Mesodermal cell (in vitro differentiated cells): ENCODE measurements around the gene DENND11.
"Not testable (repeated sequence)": the region's sequence is repeated elsewhere in the genome, so short reads cannot be mapped to it uniquely, and the experiment has no call there.

Experiments used
- H3K27ac ChIP-seq: 2 replicates; pipeline ENCODE4 v1.7.0; 2013; ENCODE audit warnings: mild to moderate bottlenecking, low read depth, low read length, moderate library complexity; ENCODE audit not compliant: severe bottlenecking
- H3K36me3 ChIP-seq: 2 replicates; pipeline ENCODE4 v1.7.1; 2013; ENCODE audit warnings: mild to moderate bottlenecking, low read length, moderate library complexity; ENCODE audit not compliant: control insufficient read depth, insufficient read depth
- H3K4me1 ChIP-seq: one replicate; pipeline ENCODE4 v1.7.1; 2013; ENCODE audit warnings: mild to moderate bottlenecking, low read length; ENCODE audit not compliant: insufficient read depth, control insufficient read depth, poor library complexity, severe bottlenecking
- H3K4me3 ChIP-seq: 2 replicates; pipeline ENCODE4 v1.7.0; 2013; ENCODE audit warnings: low read length, control low read depth, mild to moderate bottlenecking; ENCODE audit not compliant: insufficient read depth, poor library complexity, severe bottlenecking; ENCODE audit errors: extremely low read depth
- H3K9me3 ChIP-seq: 2 replicates; pipeline ENCODE4 v1.7.1; 2013; ENCODE audit warnings: mild to moderate bottlenecking, low read length, moderate library complexity; ENCODE audit not compliant: control insufficient read depth
- WGBS, 2 experiments: methylation state at CpG; one replicate each; pipeline ENCODE4 v1.1.5; 2013; ENCODE audit warnings: missing lambda C conversion rate in 2 of 2; ENCODE audit not compliant: insufficient coverage in 2 of 2; 5-methylcytosine and 5-hydroxymethylcytosine counted together

Gene DENND11

DNA sequence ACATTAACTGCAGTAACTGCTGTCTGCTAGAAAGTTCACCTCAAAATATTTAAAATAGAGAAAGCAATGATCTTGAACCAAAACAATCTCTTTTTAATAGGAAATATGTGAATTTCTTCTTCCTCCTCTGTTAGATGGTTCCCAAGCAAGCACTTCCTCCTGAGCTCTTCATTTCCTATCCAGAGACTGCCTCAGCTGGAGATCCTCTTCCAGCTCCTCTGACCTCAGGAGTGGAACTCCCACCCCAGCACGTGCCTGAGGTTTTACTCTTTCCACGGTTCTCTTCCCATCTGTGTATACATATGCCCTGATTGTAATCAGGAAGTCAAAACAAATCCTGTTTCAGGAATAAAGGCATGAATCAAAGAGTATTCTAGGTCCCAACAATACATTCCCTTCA lies 5.6 kb downstream of the DENND11 start:
- 80% methylated on average over 1 of the region's 2 CpGs; no CpG with 5 or more reads in 1 of the 2 experiments for WGBS, 2 experiments
- no peak overlapping the region for H3K27ac ChIP-seq

GRCh38 chr7:141695803-141696289 lies 6.1 kb downstream of the DENND11 start:
- no peaks in the 10 kb centered on the region for H3K9me3 ChIP-seq
- 94 to 100% methylated on average over 5 to 6 of the region's 6 CpGs for WGBS, 2 experiments

More for the DNA sequence above, 5.6 kb downstream of the DENND11 start:
- H3K4me1 ChIP-seq, result peaks cover 8% of the 10 kb centered on the region
- no peaks in the 10 kb centered on the region for H3K9me3 ChIP-seq
- no peak overlapping the region for H3K4me3 ChIP-seq
- no peaks in the 10 kb centered on the region for H3K36me3 ChIP-seq

DNA sequence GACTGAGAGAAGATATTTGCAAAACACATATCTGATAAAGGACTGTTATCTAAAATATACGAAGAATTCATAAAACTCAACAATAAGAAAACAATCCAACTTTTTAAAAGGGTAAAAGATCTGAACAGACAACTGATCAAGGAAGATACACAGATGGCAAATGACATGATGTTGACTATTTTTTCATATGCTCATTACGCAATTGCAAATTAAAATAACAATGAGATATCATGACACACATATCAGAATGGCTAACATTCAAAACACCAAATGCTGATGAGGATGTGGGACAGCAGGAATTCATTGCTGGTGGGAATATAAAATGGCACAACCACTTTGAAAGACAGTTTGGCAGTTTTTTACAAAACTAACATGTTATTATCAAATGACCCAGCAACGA lies 8.9 kb downstream of the DENND11 start:
- H3K9me3 ChIP-seq, result no peaks in the 10 kb centered on the region
- WGBS, 2 experiments, result 100% methylated on average over 1 of the region's 3 CpGs; no CpG with 5 or more reads in 1 of the 2 experiments
- H3K4me1 ChIP-seq, result no peaks in the 10 kb centered on the region
- no peak overlapping the region for H3K4me3 ChIP-seq
- no peaks in the 10 kb centered on the region for H3K36me3 ChIP-seq
- H3K27ac ChIP-seq, result no peak overlapping the region

More at GRCh38 chr7:141695803-141696289, 6.1 kb downstream of the DENND11 start:
- Histone ChIP-seq H3K4me3 (no peak overlapping the region), H3K4me1 (peaks cover 6% of the 10 kb centered on the region), H3K27ac (no peak overlapping the region), H3K36me3 (no peaks in the 10 kb centered on the region)

DNA sequence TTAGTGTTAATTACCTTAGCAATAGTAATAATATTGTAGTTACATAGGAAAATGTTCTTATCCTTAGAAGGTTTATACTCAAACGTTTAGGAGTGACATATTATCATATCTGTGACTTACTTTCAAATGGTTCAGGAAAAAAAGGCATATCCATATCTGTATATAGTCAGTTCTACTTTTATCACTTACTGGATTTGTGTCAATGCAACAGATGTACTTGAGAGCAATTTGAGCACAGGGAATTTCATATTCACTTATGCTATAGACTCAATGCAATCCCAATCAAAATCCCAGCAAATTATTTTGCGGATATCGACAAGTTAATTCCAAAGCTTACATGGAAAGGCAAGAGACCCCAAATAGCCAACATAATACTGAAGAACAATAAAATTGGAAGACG lies 10.0 kb downstream of the DENND11 start:
- Histone ChIP-seq H3K4me1 (no peaks in the 10 kb centered on the region), H3K4me3 (no peak overlapping the region), H3K9me3 (no peaks in the 10 kb centered on the region), H3K36me3 (no peaks in the 10 kb centered on the region), H3K27ac (no peak overlapping the region)
- no CpG with 5 or more reads among the region's 4 CpGs for WGBS, 2 experiments

DNA sequence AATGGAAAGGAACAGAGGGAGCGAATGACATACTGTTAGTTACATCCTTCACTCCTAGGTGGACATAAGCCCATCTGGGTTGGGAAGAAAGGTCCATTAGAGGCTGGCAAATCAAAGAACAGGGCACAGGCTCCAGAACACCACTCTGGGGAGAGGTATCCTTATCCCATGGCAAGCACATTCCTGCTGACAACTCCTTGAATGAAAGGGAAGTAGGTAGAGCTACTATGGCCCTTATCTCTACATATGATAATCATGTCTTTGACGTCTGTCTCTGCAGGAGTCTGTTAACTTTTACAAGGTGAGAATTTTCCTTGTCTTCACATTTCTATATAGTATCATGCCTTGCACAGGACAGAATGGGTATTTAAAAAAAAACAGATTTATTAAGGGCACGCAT lies 10.4 kb downstream of the DENND11 start:
- Histone ChIP-seq H3K36me3 (no peaks in the 10 kb centered on the region), H3K27ac (no peak overlapping the region), H3K4me3 (no peak overlapping the region), H3K4me1 (no peaks in the 10 kb centered on the region), H3K9me3 (no peaks in the 10 kb centered on the region)
- WGBS, 2 experiments, result no CpG with 5 or more reads among the region's 3 CpGs

DNA sequence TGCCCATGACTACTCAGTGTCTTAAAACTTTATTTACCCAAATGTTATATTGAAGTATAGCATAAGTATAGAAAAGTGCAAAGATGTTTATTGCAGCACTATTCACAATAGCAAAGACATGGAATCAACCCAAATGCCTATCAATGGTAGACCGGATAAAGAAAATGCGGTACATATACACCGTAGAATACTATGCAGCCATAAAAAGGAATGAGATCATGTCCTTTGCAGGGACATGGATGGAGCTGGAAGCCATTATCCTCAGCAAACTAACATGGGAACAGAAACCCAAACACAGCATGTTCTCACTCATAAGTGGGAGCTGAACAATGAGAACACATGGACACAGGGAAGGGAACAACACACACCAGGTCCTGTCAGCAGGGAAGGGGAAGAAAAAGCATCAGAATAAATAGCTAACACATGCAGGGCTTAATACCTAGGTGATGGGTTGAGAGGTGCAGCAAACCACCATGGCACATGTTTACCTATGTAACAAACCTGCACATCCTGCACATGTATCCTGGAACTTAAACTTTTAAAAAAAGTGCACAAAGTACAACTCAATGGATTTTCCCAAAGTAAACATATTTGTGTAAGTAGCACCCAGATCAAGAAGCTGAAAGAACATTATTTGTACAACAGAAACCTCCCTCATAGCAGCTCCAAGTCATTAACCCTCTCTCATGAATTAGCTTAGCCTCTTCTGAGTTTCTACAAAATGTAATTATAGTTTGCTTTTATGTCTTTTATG lies 12.7 kb downstream of the DENND11 start:
- WGBS, 2 experiments, result 100% methylated on average over 3 of the region's 3 CpGs
- not testable (repeated sequence) for H3K9me3 ChIP-seq, H3K4me3 ChIP-seq, H3K27ac ChIP-seq, H3K4me1 ChIP-seq
- H3K36me3 ChIP-seq, result peaks cover 13% of the 10 kb centered on the region

GRCh38 chr7:141688043-141688442 lies 13.9 kb downstream of the DENND11 start:
- Histone ChIP-seq H3K36me3 (peaks cover 24% of the 10 kb centered on the region), H3K4me3 (no peak overlapping the region), H3K9me3 (no peaks in the 10 kb centered on the region), H3K27ac (no peak overlapping the region), H3K4me1 (no peaks in the 10 kb centered on the region)
- 82 to 95% methylated on average over 2 to 4 of the region's 5 CpGs for WGBS, 2 experiments

- Histone ChIP-seq H3K4me3 (no peak overlapping the region), H3K4me1 (no peaks in the 10 kb centered on the region), H3K27ac (no peak overlapping the region), H3K36me3 (peaks cover 30% of the 10 kb centered on the region), H3K9me3 (no peaks in the 10 kb centered on the region)
- WGBS, 2 experiments, result 94 to 98% methylated on average over 6 of the region's 6 CpGs
Observed at GRCh38 chr7:141686670-141687069, 15.3 kb downstream of the DENND11 start.

DNA sequence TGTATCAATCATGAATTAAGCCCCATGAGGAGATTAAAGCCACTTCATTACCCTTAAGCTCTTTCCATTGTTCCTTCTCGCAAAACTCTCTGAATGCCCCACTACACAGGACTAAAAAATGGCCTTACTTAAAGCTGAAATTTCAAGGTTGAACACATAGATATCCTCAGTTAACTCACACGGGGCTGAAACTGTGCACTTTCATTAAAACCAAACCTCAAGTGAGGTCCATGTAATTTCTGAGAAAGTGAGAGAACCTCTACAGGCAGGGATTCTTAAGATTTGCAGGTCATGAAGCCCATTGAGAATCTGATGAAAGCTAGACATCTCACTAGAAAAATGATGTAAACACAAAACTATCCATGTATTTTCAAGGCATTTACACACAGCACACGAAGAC lies 15.9 kb downstream of the DENND11 start:
- Histone ChIP-seq H3K4me3 (no peak overlapping the region), H3K36me3 (peaks cover 30% of the 10 kb centered on the region), H3K9me3 (no peaks in the 10 kb centered on the region), H3K4me1 (no peaks in the 10 kb centered on the region), H3K27ac (no peak overlapping the region)
- 86 to 100% methylated on average over 1 to 2 of the region's 3 CpGs for WGBS, 2 experiments

DNA sequence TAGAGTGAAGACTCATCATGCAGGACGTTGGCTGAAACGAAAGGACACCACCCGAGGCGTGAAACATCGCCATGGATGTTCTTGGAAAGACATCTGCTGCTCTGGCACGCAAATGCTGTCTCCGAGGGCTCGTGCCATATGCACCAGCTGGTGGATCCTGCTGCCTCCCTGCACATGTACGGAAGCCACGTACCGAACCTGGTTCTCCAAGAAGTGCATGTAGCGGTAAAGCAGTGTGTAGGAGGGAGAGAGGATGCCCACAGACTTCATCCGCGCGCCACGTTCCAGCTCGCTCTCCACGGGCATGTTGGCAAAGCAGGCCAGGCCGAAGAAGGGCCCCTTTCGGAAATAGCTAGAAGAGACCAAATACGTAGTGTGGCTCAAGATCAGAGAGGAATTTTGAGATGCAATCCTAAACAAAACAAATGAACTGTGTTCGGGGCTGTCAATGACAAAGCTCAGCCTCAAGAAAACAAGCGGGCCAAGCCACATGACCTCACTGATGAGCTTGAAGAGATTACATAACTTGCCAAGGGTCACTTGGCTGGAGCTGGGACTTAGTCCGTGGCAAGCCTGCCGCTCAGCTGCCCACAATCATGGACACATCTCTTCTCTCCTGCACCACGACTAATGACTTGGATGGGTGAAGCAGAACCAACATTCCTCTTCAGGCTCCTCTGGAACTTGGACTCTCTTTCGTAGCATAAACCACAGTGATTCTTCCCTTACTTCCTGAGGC lies 16.5 kb downstream of the DENND11 start:
- 97 to 99% methylated on average over 24 to 27 of the region's 27 CpGs for WGBS, 2 experiments
- H3K36me3 ChIP-seq, result peaks cover 35% of the 10 kb centered on the region

DNA sequence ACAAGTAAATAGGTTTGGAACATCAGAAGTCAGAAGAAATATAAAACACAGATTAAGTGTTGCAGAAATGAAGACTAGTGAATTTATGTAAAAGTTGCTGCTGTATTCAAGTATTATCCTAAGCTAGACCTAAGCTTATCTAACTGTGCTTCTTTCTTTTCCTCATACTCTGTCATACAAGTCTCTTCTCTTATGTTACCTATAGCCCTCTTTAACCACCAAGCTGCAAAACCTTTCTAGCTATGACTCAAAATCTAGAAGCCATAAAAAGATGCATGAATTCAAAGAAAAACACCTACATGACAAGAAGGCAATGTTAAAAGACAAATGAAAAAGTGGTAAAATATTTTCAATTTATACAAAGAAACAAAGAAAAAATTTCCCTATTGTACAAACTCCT lies 23.0 kb downstream of the DENND11 start:
- no peak overlapping the region for H3K4me3 ChIP-seq
- H3K9me3 ChIP-seq, result no peaks in the 10 kb centered on the region
- peaks cover 26% of the 10 kb centered on the region for H3K36me3 ChIP-seq
- no peak overlapping the region for H3K27ac ChIP-seq
- peaks cover 8% of the 10 kb centered on the region for H3K4me1 ChIP-seq

More for the DNA sequence above, 16.5 kb downstream of the DENND11 start:
- Histone ChIP-seq H3K4me1 (no peaks in the 10 kb centered on the region), H3K9me3 (no peaks in the 10 kb centered on the region), H3K27ac (no peak overlapping the region), H3K4me3 (no peak overlapping the region)
